GM12801 (cell line): ENCODE data around the gene BRD1.

Experiments used
- TF ChIP-seq, protein P1 (sequence below): IDR thresholded peaks from one replicate; pipeline ENCODE4 v1.5.1; 2011; ENCODE audit warnings: control low read depth; ENCODE audit not compliant: insufficient read length; ENCODE audit errors: extremely low read depth

The BRD1 gene

GRCh38 chr22:49727191-49727880 lies 100.3 kb downstream of the BRD1 start:
- TF ChIP-seq, protein P1, sequence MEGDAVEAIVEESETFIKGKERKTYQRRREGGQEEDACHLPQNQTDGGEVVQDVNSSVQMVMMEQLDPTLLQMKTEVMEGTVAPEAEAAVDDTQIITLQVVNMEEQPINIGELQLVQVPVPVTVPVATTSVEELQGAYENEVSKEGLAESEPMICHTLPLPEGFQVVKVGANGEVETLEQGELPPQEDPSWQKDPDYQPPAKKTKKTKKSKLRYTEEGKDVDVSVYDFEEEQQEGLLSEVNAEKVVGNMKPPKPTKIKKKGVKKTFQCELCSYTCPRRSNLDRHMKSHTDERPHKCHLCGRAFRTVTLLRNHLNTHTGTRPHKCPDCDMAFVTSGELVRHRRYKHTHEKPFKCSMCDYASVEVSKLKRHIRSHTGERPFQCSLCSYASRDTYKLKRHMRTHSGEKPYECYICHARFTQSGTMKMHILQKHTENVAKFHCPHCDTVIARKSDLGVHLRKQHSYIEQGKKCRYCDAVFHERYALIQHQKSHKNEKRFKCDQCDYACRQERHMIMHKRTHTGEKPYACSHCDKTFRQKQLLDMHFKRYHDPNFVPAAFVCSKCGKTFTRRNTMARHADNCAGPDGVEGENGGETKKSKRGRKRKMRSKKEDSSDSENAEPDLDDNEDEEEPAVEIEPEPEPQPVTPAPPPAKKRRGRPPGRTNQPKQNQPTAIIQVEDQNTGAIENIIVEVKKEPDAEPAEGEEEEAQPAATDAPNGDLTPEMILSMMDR = no peak

GRCh38 chr22:49726701-49727101 lies 101.0 kb downstream of the BRD1 start:
- TF ChIP-seq, protein P1 = no peak

DNA sequence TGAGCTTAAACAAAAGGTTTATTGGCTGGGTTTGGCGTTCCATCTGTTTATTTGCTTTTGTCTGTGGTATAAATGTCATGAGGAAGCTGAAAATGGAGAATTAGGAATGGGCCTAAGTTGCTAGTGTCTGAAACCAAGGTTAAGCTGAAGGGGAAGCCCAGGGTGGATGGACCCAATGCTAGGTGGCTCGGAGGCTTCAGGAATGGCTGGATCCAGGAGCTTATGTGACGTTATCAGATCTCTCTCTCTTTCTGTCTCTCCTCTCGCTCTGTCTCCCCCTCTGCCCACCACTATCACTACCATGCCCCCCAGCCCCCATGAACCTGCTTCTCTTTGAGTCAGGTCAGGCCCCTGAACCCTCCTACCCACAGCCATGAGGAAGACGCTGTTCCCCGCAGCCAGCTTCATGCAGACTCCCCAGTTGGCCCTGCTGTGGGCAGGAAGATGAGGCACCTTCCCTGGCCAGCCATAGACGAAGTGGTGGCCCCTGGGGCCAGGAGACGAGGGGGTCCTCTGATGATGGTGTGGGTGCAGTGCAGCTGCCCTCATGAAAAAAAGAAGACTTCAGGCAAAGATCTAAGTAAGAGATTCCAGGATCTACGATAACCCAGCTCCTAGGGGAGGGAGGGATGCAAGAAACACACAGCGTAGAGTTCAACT lies 101.5 kb downstream of the BRD1 start:
- TF ChIP-seq, protein P1 = no peak

- TF ChIP-seq, protein P1 = no peak
Observed at GRCh38 chr22:49725516-49725915, 102.2 kb downstream of the BRD1 start.

DNA sequence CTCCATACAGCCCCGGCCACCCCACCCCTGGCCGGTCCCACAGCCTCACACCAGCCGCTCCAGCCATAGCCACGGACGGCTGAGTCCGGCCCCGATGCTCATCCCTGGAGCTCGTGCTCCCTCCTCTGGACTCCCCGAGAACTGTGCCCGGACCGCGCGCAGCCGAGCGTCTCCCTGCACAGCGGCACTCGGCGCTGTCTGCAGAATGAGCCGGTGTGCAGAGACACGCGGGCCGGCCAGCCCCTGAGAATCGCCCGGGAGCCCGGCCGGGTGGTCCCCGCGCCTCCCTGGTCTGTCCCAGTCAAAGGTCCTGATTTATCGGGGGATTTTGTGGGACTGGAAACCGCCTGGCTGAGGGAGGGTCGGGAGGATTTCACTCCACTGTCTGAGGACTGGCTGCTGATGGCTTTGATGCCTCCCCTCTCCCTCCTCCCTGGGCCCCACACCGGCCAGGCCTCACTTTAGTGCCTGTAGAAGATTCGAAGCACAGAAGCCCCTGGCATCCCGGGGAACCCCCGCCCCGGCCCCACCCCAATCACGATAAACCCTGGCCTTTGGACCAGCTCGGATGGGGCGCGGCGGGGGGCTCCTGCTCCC lies 102.7 kb downstream of the BRD1 start:
- TF ChIP-seq, protein P1 = no peak

GRCh38 chr22:49724030-49724892 lies 103.4 kb downstream of the BRD1 start:
- TF ChIP-seq, protein P1 = no peak
